Esophagus mucosa (tissue), 1 donor: ENCODE measurements around the gene NCOA7. TPM values are rescaled to one million over a fixed set of nuclear protein-coding genes. Genes with fewer than 3 reads are reported as not detected.
"Not testable (repeated sequence)": the region's sequence is repeated elsewhere in the genome, so short reads cannot be mapped to it uniquely, and the experiment has no call there.

Experiments
- ATAC-seq: fragments of 200-7000 bp; cut with Tn5 transposase; one replicate; pipeline ENCODE4 v1.9.1; 2020
- total RNA-seq: library from RNA; stranded (reverse); gene quantifications from one replicate; pipeline ENCODE4 v1.2.4, GENCODE V29; 2023
- donor health status: DM: yes; HTN: yes; CAD: no.

Gene NCOA7
- total RNA-seq, 1 donor from 2014 or later, result 59.8 TPM

GRCh38 chr6:125950716-125951115 lies 160.0 kb downstream of the NCOA7 start:
- not testable (repeated sequence) for ATAC-seq

- no peak for ATAC-seq
Observed at GRCh38 chr6:125951323-125951722, 160.6 kb downstream of the NCOA7 start.

GRCh38 chr6:125952764-125953501 lies 162.2 kb downstream of the NCOA7 start:
- ATAC-seq, result peak; percentile 38

GRCh38 chr6:125953502-125953875 lies 162.7 kb downstream of the NCOA7 start:
- peak; percentile 67 for ATAC-seq

- no peak for ATAC-seq
Observed at GRCh38 chr6:125954735-125955339, 164.1 kb downstream of the NCOA7 start.

GRCh38 chr6:125955973-125956372 lies 165.2 kb downstream of the NCOA7 start:
- ATAC-seq, result no peak

GRCh38 chr6:125956506-125957390 lies 166.0 kb downstream of the NCOA7 start, which contains the start of gene HINT3:
Gene HINT3, plus strand, starts transcription at chr6:125956770. Its CDS starts 208 bp downstream, at chr6:125956978.
- peak; percentile 94 for ATAC-seq

GRCh38 chr6:125957391-125957693 lies 166.6 kb downstream of the NCOA7 start:
- no peak for ATAC-seq

- ATAC-seq, result peak; percentile 63
Observed at GRCh38 chr6:125957845-125958244, 167.1 kb downstream of the NCOA7 start.

- no peak for ATAC-seq
Observed at GRCh38 chr6:125959041-125959440, 168.3 kb downstream of the NCOA7 start.

- no peak for ATAC-seq
Observed at GRCh38 chr6:125961117-125961516, 170.4 kb downstream of the NCOA7 start.

GRCh38 chr6:125962900-125963497 lies 172.2 kb downstream of the NCOA7 start:
- no peak for ATAC-seq

- ATAC-seq, result no peak
Observed at GRCh38 chr6:125963817-125964216, 173.1 kb downstream of the NCOA7 start.

- ATAC-seq, result no peak
Observed at GRCh38 chr6:125966569-125966968, 175.8 kb downstream of the NCOA7 start.

- ATAC-seq, result no peak
Observed at GRCh38 chr6:125968493-125968892, 177.7 kb downstream of the NCOA7 start.

GRCh38 chr6:125970760-125971159 lies 180.0 kb downstream of the NCOA7 start:
- ATAC-seq, result no peak

- ATAC-seq, result not testable (repeated sequence)
Observed at GRCh38 chr6:125972478-125972877, 181.7 kb downstream of the NCOA7 start.

GRCh38 chr6:125974214-125974866 lies 183.6 kb downstream of the NCOA7 start:
- peak; percentile 53 for ATAC-seq

GRCh38 chr6:125979101-125979500 lies 188.3 kb downstream of the NCOA7 start:
- ATAC-seq, result no peak
